H1 (cell line): ENCODE measurements around the gene CYTIP. TPM values are rescaled to one million over a fixed set of nuclear protein-coding genes. Genes with fewer than 3 reads are reported as not detected.

ENCODE experiments used
- CTCF ChIA-PET: fragments of 300-600 bp; sonication (Branson Sonifier 250); formaldehyde crosslinking; loops from one replicate; lab custom pipeline; 2021; ENCODE audit not compliant: partially characterized antibody; lab: Charles Lee
- POLR2A ChIA-PET: fragments of 300-600 bp; sonication (Branson Sonifier 250); formaldehyde crosslinking; loops from one replicate; lab custom pipeline; 2021; ENCODE audit warnings: inconsistent platforms; ENCODE audit not compliant: partially characterized antibody; lab: Charles Lee
- DNase-seq, 2 experiments: peaks; one replicate each; pipeline versions ENCODE4 v3.0.0 to v3.0.0-alpha.2; 2010 to 2022; ENCODE audit warnings: low spot score in 2 of 2, low read depth in 1 of 2, mixed read lengths in 1 of 2
- FAIRE-seq: peaks from 2 replicates; lab custom pipeline; 2011; peaks lifted over from hg19 to GRCh38; lab: Jason Lieb, UNC
- H2AFZ ChIP-seq: 2 replicates; pipeline ENCODE4 v1.8.1; 2012; ENCODE audit warnings: low read length, inconsistent platforms
- H2AK5ac ChIP-seq: 2 replicates; pipeline ENCODE4 v1.6.1; 2013; ENCODE audit warnings: low read depth, low read length
- H2BK120ac ChIP-seq: replicated peaks from 2 replicates; pipeline ENCODE3; 2013; ENCODE audit warnings: low read depth, low read length, inconsistent platforms
- H2BK12ac ChIP-seq: 2 replicates; pipeline ENCODE4 v1.6.1; 2013; ENCODE audit warnings: low read depth, low read length
- H2BK15ac ChIP-seq: 2 replicates; pipeline ENCODE4 v1.6.1; 2013; ENCODE audit warnings: low read length
- H2BK20ac ChIP-seq: 2 replicates; pipeline ENCODE4 v1.6.1; 2013; ENCODE audit warnings: low read length
- H2BK5ac ChIP-seq: 2 replicates; pipeline ENCODE4 v1.6.1; 2013; ENCODE audit warnings: low read depth, low read length
- H3K14ac ChIP-seq: 2 replicates; pipeline ENCODE4 v1.6.1; 2013; ENCODE audit warnings: inconsistent platforms; ENCODE audit not compliant: insufficient read length
- H3K18ac ChIP-seq: 2 replicates; pipeline ENCODE4 v1.6.1; 2013; ENCODE audit warnings: low read length; ENCODE audit errors: extremely low read depth
- H3K23ac ChIP-seq: 2 replicates; pipeline ENCODE4 v1.6.1; 2013; ENCODE audit warnings: inconsistent platforms; ENCODE audit not compliant: insufficient read length
- H3K23me2 ChIP-seq: 2 replicates; pipeline ENCODE4 v1.6.1; 2013; ENCODE audit warnings: low read depth, low read length
- H3K27ac ChIP-seq: 2 replicates; pipeline ENCODE4 v1.6.1; 2011; ENCODE audit warnings: low read depth, low read length, inconsistent platforms
- H3K27me3 ChIP-seq, 4 experiments: replicated peaks in 1 of 4; 1 replicate in 1 of 4; 2 replicates in 3 of 4; pipeline versions ENCODE4 v1.6.1 to v1.8.1; 2011 to 2013; ENCODE audit warnings: low read length in 3 of 4, mild to moderate bottlenecking in 3 of 4, inconsistent platforms in 2 of 4, mixed read lengths in 2 of 4, moderate library complexity in 1 of 4; ENCODE audit not compliant: control insufficient read depth in 3 of 4, insufficient read depth in 3 of 4; ENCODE audit errors: extremely low read depth in 1 of 4
- H3K36me3 ChIP-seq, 4 experiments: 2 replicates each; pipeline versions ENCODE4 v1.6.1 to v1.8.1; 2011 to 2013; ENCODE audit warnings: mild to moderate bottlenecking in 4 of 4, low read length in 3 of 4, moderate library complexity in 2 of 4, control low read depth in 1 of 4, inconsistent platforms in 1 of 4; ENCODE audit not compliant: insufficient read depth in 4 of 4, control insufficient read depth in 2 of 4
- H3K4ac ChIP-seq: replicated peaks from 2 replicates; pipeline ENCODE3; 2013; ENCODE audit warnings: low read length, low read depth, mixed read lengths, inconsistent platforms; ENCODE audit not compliant: insufficient read length
- H3K4me1 ChIP-seq, 4 experiments: replicated peaks in 1 of 4; 1 replicate in 1 of 4; 2 replicates in 3 of 4; pipeline versions ENCODE4 v1.6.1 to v1.8.1; 2011 to 2013; ENCODE audit warnings: low read length in 3 of 4, inconsistent platforms in 2 of 4, mixed read lengths in 1 of 4; ENCODE audit not compliant: insufficient read depth in 4 of 4, control insufficient read depth in 3 of 4
- H3K4me2 ChIP-seq, 2 experiments: 2 replicates each; pipeline versions ENCODE4 v1.6.1 to v1.8.1; 2011 to 2013; ENCODE audit warnings: low read depth in 2 of 2, low read length in 2 of 2, control low read depth in 1 of 2, inconsistent platforms in 1 of 2, mild to moderate bottlenecking in 1 of 2; ENCODE audit not compliant: insufficient read depth in 1 of 2
- H3K4me3 ChIP-seq, 4 experiments: fragments of 200-600, 300-600 bp in 1 of 4; sonication (generic), shearing (Covaris generic), sonication (Bioruptor Twin) in 1 of 4; 2 replicates each; pipeline versions ENCODE4 v1.5.1 to v1.8.1; 2011 to 2016; ENCODE audit warnings: low read length in 4 of 4, low read depth in 3 of 4, control low read depth in 2 of 4, inconsistent platforms in 2 of 4, mild to moderate bottlenecking in 2 of 4, mixed read lengths in 1 of 4, moderate library complexity in 1 of 4; ENCODE audit not compliant: insufficient read depth in 2 of 4; ENCODE audit errors: extremely low read depth in 1 of 4
- H3K56ac ChIP-seq: replicated peaks from 2 replicates; pipeline ENCODE3; 2013; ENCODE audit warnings: low read depth, mild to moderate bottlenecking, mixed read lengths, low read length, inconsistent platforms; ENCODE audit not compliant: insufficient read length
- H3K79me1 ChIP-seq: 2 replicates; pipeline ENCODE4 v1.6.1; 2013; ENCODE audit warnings: low read depth, low read length, control low read depth
- H3K79me2 ChIP-seq, 2 experiments: 2 replicates each; pipeline versions ENCODE4 v1.6.1 to v1.8.1; 2012 to 2013; ENCODE audit warnings: low read length in 2 of 2, mild to moderate bottlenecking in 2 of 2, inconsistent platforms in 1 of 2; ENCODE audit not compliant: insufficient read depth in 2 of 2, control insufficient read depth in 1 of 2
- H3K9ac ChIP-seq, 4 experiments: replicated peaks in 1 of 4; 1 replicate in 1 of 4; 2 replicates in 3 of 4; pipeline versions ENCODE4 v1.6.1 to v1.8.1; 2011 to 2013; ENCODE audit warnings: low read depth in 3 of 4, low read length in 3 of 4, control low read depth in 2 of 4, mild to moderate bottlenecking in 2 of 4, moderate library complexity in 2 of 4, inconsistent platforms in 1 of 4; ENCODE audit errors: extremely low read depth in 1 of 4
- H3K9me3 ChIP-seq, 2 experiments: 2 replicates each; pipeline versions ENCODE4 v1.6.1 to v1.8.1; 2012 to 2013; ENCODE audit warnings: mild to moderate bottlenecking in 2 of 2, moderate library complexity in 2 of 2, control low read depth in 1 of 2, inconsistent platforms in 1 of 2, low read depth in 1 of 2, low read length in 1 of 2, mixed read lengths in 1 of 2; ENCODE audit not compliant: insufficient read depth in 2 of 2
- H4K20me1 ChIP-seq, 2 experiments: replicated peaks in 1 of 2; 2 replicates each; pipeline versions ENCODE3 to v1.8.1; 2011 to 2013; ENCODE audit warnings: inconsistent platforms in 2 of 2, low read length in 2 of 2, mild to moderate bottlenecking in 1 of 2; ENCODE audit not compliant: insufficient read depth in 2 of 2, control insufficient read depth in 1 of 2
- H4K5ac ChIP-seq: 2 replicates; pipeline ENCODE4 v1.6.1; 2013; ENCODE audit warnings: low read length, low read depth, mixed read lengths, inconsistent platforms; ENCODE audit not compliant: insufficient read length
- H4K8ac ChIP-seq: 2 replicates; pipeline ENCODE4 v1.8.0; 2013; ENCODE audit warnings: mild to moderate bottlenecking, moderate library complexity, low read length, inconsistent platforms; ENCODE audit not compliant: insufficient read depth; ENCODE audit errors: extremely low read depth
- H4K91ac ChIP-seq: replicated peaks from 2 replicates; pipeline ENCODE3; 2013; ENCODE audit warnings: low read length, mixed read lengths, inconsistent platforms; ENCODE audit not compliant: insufficient read length
- BCL11A ChIP-seq, 2 experiments: IDR thresholded peaks; one replicate each; pipeline ENCODE4 v1.6.1; 2011; ENCODE audit warnings: low read depth in 2 of 2, low read length in 2 of 2, mild to moderate bottlenecking in 2 of 2
- BRCA1 ChIP-seq: IDR thresholded peaks from 2 replicates; pipeline ENCODE4 v1.6.1; 2012; ENCODE audit warnings: low read depth, low read length, improper control_type of control experiment
- CHD1 ChIP-seq: IDR thresholded peaks from 2 replicates; pipeline ENCODE4 v1.6.1; 2012; ENCODE audit warnings: low read depth, low read length, improper control_type of control experiment
- CHD2 ChIP-seq: IDR thresholded peaks from 2 replicates; pipeline ENCODE4 v1.6.1; 2012; ENCODE audit warnings: low read length, improper control_type of control experiment
- CTBP2 ChIP-seq: IDR thresholded peaks from 2 replicates; pipeline ENCODE4 v1.7.0; 2011; ENCODE audit warnings: borderline replicate concordance, mild to moderate bottlenecking, moderate library complexity, mixed read lengths, low read length; ENCODE audit not compliant: insufficient read depth, insufficient read length
- EZH2 ChIP-seq: fragments of 200-600 bp; sonication (generic); IDR thresholded peaks from 2 replicates; pipeline ENCODE4 v1.7.1; 2012; ENCODE audit warnings: low read depth, mild to moderate bottlenecking, moderate library complexity, low read length, inconsistent platforms; ENCODE audit not compliant: severe bottlenecking
- FOSL1 ChIP-seq: IDR thresholded peaks from 2 replicates; pipeline ENCODE4 v1.6.1; 2011; ENCODE audit warnings: mild to moderate bottlenecking, low read depth, low read length, moderate library complexity; ENCODE audit not compliant: insufficient read depth
- NRF1 ChIP-seq: IDR thresholded peaks from 2 replicates; pipeline ENCODE4 v1.6.1; 2011; ENCODE audit warnings: mild to moderate bottlenecking, low read depth, low read length, improper control_type of control experiment
- RAD21 ChIP-seq, 2 experiments: IDR thresholded peaks in 1 of 2; conservative IDR thresholded peaks in 1 of 2; 2 replicates each; pipeline ENCODE4 v1.6.1; 2011; ENCODE audit warnings: low read depth in 2 of 2, low read length in 2 of 2, improper control_type of control experiment in 1 of 2, inconsistent platforms in 1 of 2, mild to moderate bottlenecking in 1 of 2, moderate library complexity in 1 of 2
- RNF2 ChIP-seq: fragments of 200-900, 300-1000 bp; sonication (generic); IDR thresholded peaks from 2 replicates; pipeline ENCODE4 v1.7.1; 2016; ENCODE audit warnings: borderline replicate concordance, low read depth, mild to moderate bottlenecking, antibody characterized with exemption, low read length; ENCODE audit not compliant: poor library complexity, severe bottlenecking; ENCODE audit errors: missing control alignments
- RXRA ChIP-seq: IDR thresholded peaks from 2 replicates; pipeline ENCODE4 v1.6.1; 2011; ENCODE audit warnings: low read depth, mild to moderate bottlenecking, low read length, moderate library complexity; ENCODE audit not compliant: insufficient read depth
- SIX5 ChIP-seq: IDR thresholded peaks from 2 replicates; pipeline ENCODE4 v1.6.1; 2011; ENCODE audit warnings: mild to moderate bottlenecking, low read depth, low read length
- SP2 ChIP-seq: IDR thresholded peaks from 2 replicates; pipeline ENCODE4 v1.6.1; 2012; ENCODE audit warnings: mild to moderate bottlenecking, low read length, inconsistent platforms
- TAF1 ChIP-seq: IDR thresholded peaks from 2 replicates; pipeline ENCODE4 v1.6.1; 2011; ENCODE audit warnings: mild to moderate bottlenecking, low read depth, low read length
- TBP ChIP-seq: IDR thresholded peaks from 2 replicates; pipeline ENCODE4 v1.6.1; 2011; ENCODE audit warnings: low read depth, low read length, improper control_type of control experiment
- WGBS, 2 experiments: shearing (Covaris generic) in 1 of 2; methylation state at CpG; one replicate each; pipeline versions ENCODE4 v1.1.6 to v1.1.7; 2013 to 2015; ENCODE audit warnings: low lambda C conversion rate in 2 of 2, mixed read lengths in 2 of 2, inconsistent platforms in 1 of 2, low coverage in 1 of 2, missing lambda C conversion rate in 1 of 2; ENCODE audit not compliant: insufficient replicate concordance in 2 of 2, insufficient coverage in 1 of 2, insufficient read length in 1 of 2; ENCODE audit errors: extremely low coverage in 1 of 2, missing lambda C conversion rate in 1 of 2; 5-methylcytosine and 5-hydroxymethylcytosine counted together
- polyA plus RNA-seq, 7 experiments: library from polyadenylated mRNA; depleted of rRNA in 3 of 7; stranded (reverse) in 5 of 7; unstranded in 2 of 7; fragments of >200 nt in 5 of 7; fragments of 200-250 nt in 2 of 7; gene quantifications; 1 replicate in 5 of 7; 2 replicates in 1 of 7; 4 replicates in 1 of 7; pipeline versions ENCODE4 v1.2.1 to v1.2.3, GENCODE V29; 2011 to 2013; ENCODE audit warnings: missing spikeins in 2 of 7, mixed read lengths in 2 of 7
- total RNA-seq: library from RNA; stranded (reverse); fragmentation: NEBNext Ultra II Directional; extraction: Animal tissue kit (Norgen Biotek cat#: 25700); gene quantifications from 2 replicates; pipeline ENCODE4 v1.2.1, GENCODE V29; 2021

Gene CYTIP
- total and polyA plus RNA-seq, 2 of the 8 experiments (the other 6 are each of a cell fraction or from before 2014, with no cell fraction given), result 0.12 TPM; not detected in 1

GRCh38 chr2:157377861-157378260, 66.0 kb downstream of the CYTIP start:
- H3K18ac ChIP-seq, result no peak overlapping the region
- no peaks in the 10 kb centered on the region for H3K23me2 ChIP-seq
- no peak overlapping the region for H3K4ac ChIP-seq
- ChIA-PET CTCF (no interaction called here), POLR2A (no interaction called here)
- H3K27ac ChIP-seq, result no peak overlapping the region
- H4K91ac ChIP-seq, result no peak overlapping the region
- no peak overlapping the region for H3K9ac ChIP-seq
- H4K8ac ChIP-seq, result no peak overlapping the region
- peaks cover 15 to 17% of the 10 kb centered on the region in 2 experiments for H3K9me3 ChIP-seq
- no peak overlapping the region for H3K4me3 ChIP-seq
- H3K79me1 ChIP-seq, result no peaks in the 10 kb centered on the region
- no peak overlapping the region for H2BK120ac ChIP-seq
- no peaks in the 10 kb centered on the region for H3K4me1 ChIP-seq
- H4K5ac ChIP-seq, result no peak overlapping the region
- no peak overlapping the region for H2BK12ac ChIP-seq
- H2AFZ ChIP-seq, result no peak overlapping the region
- no peak overlapping the region for H3K4me2 ChIP-seq
- no peaks in the 10 kb centered on the region for H4K20me1 ChIP-seq
- no peak overlapping the region for H3K14ac ChIP-seq
- 88% methylated on average over 2 of the region's 2 CpGs; no CpG with 5 or more reads in 1 of the 2 experiments for WGBS, 2 experiments
- DNase-seq, result no peak
- no peak overlapping the region for H3K23ac ChIP-seq
- H3K56ac ChIP-seq, result peak overlapping the region; percentile 25
- H3K36me3 ChIP-seq, result no peaks in the 10 kb centered on the region
- no peak for FAIRE-seq
- no peak overlapping the region for H2BK5ac ChIP-seq
- no peaks in the 10 kb centered on the region for H3K79me2 ChIP-seq
- no peak overlapping the region for H2BK15ac ChIP-seq
- H3K27me3 ChIP-seq, result no peaks in the 10 kb centered on the region
- no peak overlapping the region for H2AK5ac ChIP-seq
- no peak overlapping the region for H2BK20ac ChIP-seq
- TF ChIP-seq RXRA (no peak), NRF1 (no peak), RAD21 (IDR thresholded peaks at IDR 0.05 in 1 of 2, conservative IDR thresholded peaks at IDR 0.05 in 1 of 2; ENCODE audit: low read depth in 2 of 2, low read length in 2 of 2) (no peak), SP2 (no peak), RNF2 (no peak), TBP (no peak), FOSL1 (no peak), BCL11A (IDR thresholded peaks at IDR 0.05; ENCODE audit: low read depth in 2 of 2, low read length in 2 of 2) (no peak), CHD1 (no peak), CHD2 (no peak), CTBP2 (no peak), TAF1 (no peak), EZH2 (no peak), BRCA1 (no peak), SIX5 (no peak)
